PC-3 (cell line): ENCODE results near the gene ETS1. TPM values are rescaled to one million over a fixed set of nuclear protein-coding genes. Genes with fewer than 3 reads are reported as not detected.

Experiments used
- ATAC-seq: fragments of 200-7000 bp; cut with Tn5 transposase; 2 replicates; pipeline ENCODE4 v1.9.1; 2020; ENCODE audit warnings: mild to moderate bottlenecking, moderate library complexity
- BruUV-seq: library from RNA; stranded (reverse); fragments of 400-500 nt; replicated peaks from 2 replicates; lab custom pipeline; 2021; lab: Mats Ljungman, UMichigan
- CTCF ChIA-PET: fragments of 300-600 bp; sonication (Branson Sonifier 250); formaldehyde crosslinking; loops from one replicate; lab custom pipeline; 2022; ENCODE audit warnings: antibody characterized with exemption; lab: Charles Lee
- POLR2A ChIA-PET: fragments of 300-600 bp; sonication (Branson Sonifier 250); formaldehyde crosslinking; loops from one replicate; lab custom pipeline; 2022; ENCODE audit warnings: antibody characterized with exemption; ENCODE audit not compliant: unreplicated experiment; lab: Charles Lee
- DNase-seq: peaks from one replicate; pipeline ENCODE4 v3.0.0-alpha.2; 2015
- H2AFZ ChIP-seq: fragments of 300-600 bp; sonication (generic); 2 replicates; pipeline ENCODE4 v1.6.0; 2016; ENCODE audit warnings: antibody characterized with exemption, low read length
- H3F3A ChIP-seq: fragments of 300-600 bp; sonication (generic); one replicate; pipeline ENCODE4 v1.6.0; 2017; ENCODE audit warnings: antibody characterized with exemption, low read length, control low read depth, mild to moderate bottlenecking; ENCODE audit not compliant: unreplicated experiment
- H3K27ac ChIP-seq: fragments of 300-600 bp; sonication (generic); 2 replicates; pipeline ENCODE4 v1.5.1; 2016; ENCODE audit warnings: mild to moderate bottlenecking, low read length
- H3K27me3 ChIP-seq: fragments of 300-600 bp; sonication (generic); 2 replicates; pipeline ENCODE4 v1.6.1; 2016; ENCODE audit warnings: low read length, mixed read lengths
- H3K36me3 ChIP-seq: fragments of 300-600 bp; sonication (generic); 2 replicates; pipeline ENCODE4 v1.6.1; 2016; ENCODE audit warnings: low read depth, mixed run types, low read length, mixed read lengths
- H3K4me1 ChIP-seq: fragments of 300-600 bp; sonication (generic); 2 replicates; pipeline ENCODE4 v1.5.1; 2016; ENCODE audit warnings: low read length; ENCODE audit not compliant: insufficient read depth
- H3K4me2 ChIP-seq: fragments of 300-600 bp; sonication (generic); 2 replicates; pipeline ENCODE4 v1.6.0; 2016; ENCODE audit warnings: low read length
- H3K4me3 ChIP-seq: fragments of 300-600 bp; sonication (generic); 2 replicates; pipeline ENCODE4 v1.5.1; 2016; ENCODE audit warnings: mild to moderate bottlenecking, low read length, mixed read lengths
- H3K79me2 ChIP-seq: fragments of 300-600 bp; sonication (generic); 2 replicates; pipeline ENCODE4 v1.6.1; 2017; ENCODE audit warnings: low read length, mixed read lengths
- H3K9ac ChIP-seq: fragments of 300-600 bp; sonication (generic); 2 replicates; pipeline ENCODE4 v1.6.0; 2016; ENCODE audit warnings: mild to moderate bottlenecking, low read length
- H3K9me2 ChIP-seq: fragments of 300-600 bp; sonication (generic); replicated peaks from 2 replicates; pipeline ENCODE4 v1.6.1; 2016; ENCODE audit warnings: mixed run types, low read length, mixed read lengths
- H3K9me3 ChIP-seq: fragments of 300-600 bp; sonication (generic); 2 replicates; pipeline ENCODE4 v1.6.1; 2016; ENCODE audit warnings: low read length, mixed read lengths
- H4K20me1 ChIP-seq: fragments of 300-600 bp; sonication (generic); 2 replicates; pipeline ENCODE4 v1.6.1; 2016; ENCODE audit warnings: low read length, mixed read lengths
- EZH2 ChIP-seq: fragments of 300-600 bp; sonication (generic); IDR thresholded peaks from one replicate; pipeline ENCODE4 v1.6.1; 2017; ENCODE audit warnings: antibody characterized with exemption, mild to moderate bottlenecking, low read length; ENCODE audit not compliant: unreplicated experiment
- EZH2phosphoT487 ChIP-seq: fragments of 300-600 bp; sonication (generic); IDR thresholded peaks from 2 replicates; pipeline ENCODE4 v1.6.1; 2018; ENCODE audit warnings: mild to moderate bottlenecking, antibody characterized with exemption, low read length, borderline replicate concordance
- intact Hi-C: fragments of 100-400 bp; cut with micrococcal nuclease; formaldehyde crosslinking; loops from 2 replicates; pipeline ENCODE4 v1.9.0; 2023
- total RNA-seq: library from RNA; depleted of rRNA; stranded (reverse); fragments of >200 nt; gene quantifications from 2 replicates; pipeline ENCODE4 v1.2.3, GENCODE V29; 2014
- TF ChIP-seq, protein P1 (sequence below): fragments of 300-600 bp; sonication (generic); conservative IDR thresholded peaks from 2 replicates; pipeline ENCODE4 v1.5.1; 2017; ENCODE audit warnings: antibody characterized with exemption, low read depth, mild to moderate bottlenecking, low read length

ETS1 gene
- total RNA-seq, 1 experiment from 2014 or later, result 52.0 TPM

DNA sequence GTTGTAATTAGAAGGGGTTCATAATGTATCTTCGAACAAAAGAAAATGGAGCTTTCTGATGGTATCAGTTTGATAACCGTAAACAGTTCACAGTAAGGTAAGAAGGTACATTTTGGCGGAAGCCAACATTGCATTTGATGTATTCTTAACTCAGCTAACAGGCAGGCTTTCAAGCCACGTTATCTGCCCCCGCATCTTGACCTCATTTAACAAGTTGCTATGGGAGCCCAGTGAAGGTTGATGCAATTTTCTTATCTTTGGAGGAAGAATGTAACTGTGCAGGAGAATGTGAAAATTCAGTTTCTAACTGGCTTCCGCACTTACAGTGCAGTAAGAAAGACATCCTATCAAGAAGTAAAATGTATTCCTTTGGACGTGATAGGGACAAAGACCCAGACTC is 110.6 kb downstream of the ETS1 start:
- Histone ChIP-seq H3K9me2 (no peaks in the 10 kb centered on the region), H3K9ac (no peak overlapping the region), H3K4me3 (no peak overlapping the region), H4K20me1 (no peaks in the 10 kb centered on the region), H3K4me2 (no peak overlapping the region), H3K4me1 (peaks cover 20% of the 10 kb centered on the region), H3K79me2 (peaks cover 49% of the 10 kb centered on the region; the same call in 1 of the 2 replicates), H3K27ac (no peak overlapping the region), H3F3A (no peaks in the 10 kb centered on the region), H3K9me3 (no peaks in the 10 kb centered on the region), H3K27me3 (no peaks in the 10 kb centered on the region), H2AFZ (no peak overlapping the region), H3K36me3 (peaks cover 82% of the 10 kb centered on the region)
- TF ChIP-seq EZH2, result no peak
- no peak for TF ChIP-seq EZH2phosphoT487
- TF ChIP-seq, protein P1, sequence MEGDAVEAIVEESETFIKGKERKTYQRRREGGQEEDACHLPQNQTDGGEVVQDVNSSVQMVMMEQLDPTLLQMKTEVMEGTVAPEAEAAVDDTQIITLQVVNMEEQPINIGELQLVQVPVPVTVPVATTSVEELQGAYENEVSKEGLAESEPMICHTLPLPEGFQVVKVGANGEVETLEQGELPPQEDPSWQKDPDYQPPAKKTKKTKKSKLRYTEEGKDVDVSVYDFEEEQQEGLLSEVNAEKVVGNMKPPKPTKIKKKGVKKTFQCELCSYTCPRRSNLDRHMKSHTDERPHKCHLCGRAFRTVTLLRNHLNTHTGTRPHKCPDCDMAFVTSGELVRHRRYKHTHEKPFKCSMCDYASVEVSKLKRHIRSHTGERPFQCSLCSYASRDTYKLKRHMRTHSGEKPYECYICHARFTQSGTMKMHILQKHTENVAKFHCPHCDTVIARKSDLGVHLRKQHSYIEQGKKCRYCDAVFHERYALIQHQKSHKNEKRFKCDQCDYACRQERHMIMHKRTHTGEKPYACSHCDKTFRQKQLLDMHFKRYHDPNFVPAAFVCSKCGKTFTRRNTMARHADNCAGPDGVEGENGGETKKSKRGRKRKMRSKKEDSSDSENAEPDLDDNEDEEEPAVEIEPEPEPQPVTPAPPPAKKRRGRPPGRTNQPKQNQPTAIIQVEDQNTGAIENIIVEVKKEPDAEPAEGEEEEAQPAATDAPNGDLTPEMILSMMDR, result no peak
- ATAC-seq (no peak), DNase-seq (no peak)
- ChIA-PET CTCF (no interaction called here), POLR2A (no interaction called here)
- no TSS peak for BruUV-seq
- intact Hi-C loops, result no loop called here

DNA sequence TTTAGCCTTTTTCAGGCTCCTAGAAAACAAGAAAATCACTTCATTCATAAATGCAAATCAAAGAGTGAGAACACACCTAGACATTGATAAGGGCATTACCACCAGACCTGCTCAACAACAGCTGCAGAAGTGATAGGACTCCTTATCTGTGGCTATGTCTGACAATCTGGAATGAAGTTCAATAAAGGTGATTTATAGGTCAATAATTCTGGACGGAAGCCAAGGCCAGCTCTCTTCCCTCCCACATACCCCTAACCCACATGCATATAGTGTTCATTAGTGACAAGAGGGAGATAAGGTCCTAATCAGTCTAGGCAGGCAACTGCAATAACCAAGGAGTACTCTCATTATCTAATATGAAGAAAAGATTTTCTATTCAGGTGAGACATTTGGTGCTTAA is 111.3 kb downstream of the ETS1 start:
- peaks cover 20% of the 10 kb centered on the region for H3K4me1 ChIP-seq
- H3K36me3 ChIP-seq, result peaks cover 82% of the 10 kb centered on the region
- no peaks in the 10 kb centered on the region for H3K9me3 ChIP-seq
- CTCF ChIA-PET, result no interaction called here
- intact Hi-C loops, result no loop called here
- peaks cover 55% of the 10 kb centered on the region for H3K79me2 ChIP-seq
- BruUV-seq, result no TSS peak
- H3K4me2 ChIP-seq, result no peak overlapping the region
- DNase-seq (no peak), ATAC-seq (no peak)
- no peaks in the 10 kb centered on the region for H4K20me1 ChIP-seq
- no peaks in the 10 kb centered on the region for H3F3A ChIP-seq
- no peak overlapping the region for H2AFZ ChIP-seq
- no peaks in the 10 kb centered on the region for H3K27me3 ChIP-seq
- TF ChIP-seq EZH2 (no peak), EZH2phosphoT487 (no peak)
- TF ChIP-seq, protein P1, result no peak
- H3K9ac ChIP-seq, result no peak overlapping the region
- H3K27ac ChIP-seq, result no peak overlapping the region
- POLR2A ChIA-PET, result no interaction called here
- no peak overlapping the region for H3K4me3 ChIP-seq
- H3K9me2 ChIP-seq, result no peaks in the 10 kb centered on the region

- BruUV-seq, result no TSS peak
- Histone ChIP-seq H4K20me1 (no peaks in the 10 kb centered on the region), H2AFZ (no peak overlapping the region), H3K27me3 (no peaks in the 10 kb centered on the region), H3F3A (no peaks in the 10 kb centered on the region), H3K9ac (no peak overlapping the region), H3K4me2 (no peak overlapping the region), H3K9me2 (no peaks in the 10 kb centered on the region), H3K4me3 (no peak overlapping the region), H3K79me2 (peaks cover 54% of the 10 kb centered on the region), H3K4me1 (peaks cover 20% of the 10 kb centered on the region), H3K36me3 (peaks cover 80% of the 10 kb centered on the region), H3K27ac (no peak overlapping the region), H3K9me3 (no peaks in the 10 kb centered on the region)
- TF ChIP-seq, protein P1, result no peak
- TF ChIP-seq EZH2 (no peak), EZH2phosphoT487 (no peak)
- no peak for ATAC-seq
- no peak for DNase-seq
- POLR2A ChIA-PET, result interaction anchor here (0.6 to 0.7 kb wide), 2 partner anchors 47 to 295 kb away, joined by 5 to 6 read pairs; no protein-coding TSS in a partner anchor
- CTCF ChIA-PET, result no interaction called here
- intact Hi-C loops, result no loop called here
Measured at GRCh38 chr11:128474036-128474874, 113.1 kb downstream of the ETS1 start.
